HepG2 (cell line): ENCODE measurements around the gene LHB. TPM values are rescaled to one million over a fixed set of nuclear protein-coding genes. Genes with fewer than 3 reads are reported as not detected.

Source experiments
- AGO2 ChIP-seq: fragments of 200-400 bp; formaldehyde crosslinking; optimal IDR thresholded peaks from 2 replicates; pipeline ENCODE3; 2017; ENCODE audit warnings: mild to moderate bottlenecking, low read depth, low read length, moderate library complexity
- ETS1 ChIP-seq: sonication (generic); formaldehyde crosslinking; IDR thresholded peaks from 2 replicates; pipeline ENCODE4 v1.4.0; 2020; ENCODE audit warnings: missing genetic modification reagents
- RELA ChIP-seq: sonication (generic); formaldehyde crosslinking; IDR thresholded peaks from 2 replicates; pipeline ENCODE4 v1.4.0; 2020; ENCODE audit warnings: missing genetic modification reagents
- WIZ ChIP-seq: sonication (generic); formaldehyde crosslinking; IDR thresholded peaks from 2 replicates; pipeline ENCODE4 v1.5.1; 2020; ENCODE audit warnings: mild to moderate bottlenecking, missing genetic modification reagents
- YY1 ChIP-seq: IDR thresholded peaks from 2 replicates; pipeline ENCODE4 v1.6.1; 2011; ENCODE audit warnings: low read length, low read depth, moderate library complexity, mild to moderate bottlenecking; ENCODE audit not compliant: insufficient read depth, insufficient replicate concordance
- ZFY ChIP-seq: sonication (generic); formaldehyde crosslinking; IDR thresholded peaks from 2 replicates; pipeline ENCODE4 v1.4.0; 2020; ENCODE audit warnings: missing genetic modification reagents
- ZNF292 ChIP-seq: sonication (generic); formaldehyde crosslinking; IDR thresholded peaks from 2 replicates; pipeline ENCODE4 v1.8.1; 2022; ENCODE audit warnings: mild to moderate bottlenecking, low read depth, missing genetic modification reagents, borderline replicate concordance
- ZNF354B ChIP-seq: sonication (generic); formaldehyde crosslinking; IDR thresholded peaks from 2 replicates; pipeline ENCODE4 v1.8.0; 2022; ENCODE audit warnings: mild to moderate bottlenecking, missing genetic modification reagents
- ZNF484 ChIP-seq: sonication (generic); formaldehyde crosslinking; IDR thresholded peaks from 2 replicates; pipeline ENCODE4 v1.5.1; 2020; ENCODE audit warnings: mild to moderate bottlenecking, low read depth, missing genetic modification reagents, borderline replicate concordance
- ZNF557 ChIP-seq: sonication (generic); formaldehyde crosslinking; IDR thresholded peaks from 2 replicates; pipeline ENCODE4 v1.4.0; 2020; ENCODE audit warnings: missing genetic modification reagents
- ZNF776 ChIP-seq: sonication (generic); formaldehyde crosslinking; IDR thresholded peaks from 2 replicates; pipeline ENCODE4 v1.4.0; 2020; ENCODE audit warnings: mild to moderate bottlenecking, missing genetic modification reagents
- polyA plus RNA-seq, 8 experiments: library from polyadenylated mRNA; depleted of rRNA in 3 of 8; stranded (reverse) in 7 of 8; unstranded in 1 of 8; fragments of >200 nt; fragmentation: Illumina TruSeq in 4 of 8; extraction: Trizol in 4 of 8; gene quantifications; 2 replicates each; pipeline versions ENCODE4 v1.2.1 to v1.2.3, GENCODE V29; 2011 to 2016; ENCODE audit warnings: low read depth in 4 of 8, missing spikeins in 1 of 8, mixed read lengths in 1 of 8; ENCODE audit not compliant: insufficient read depth in 1 of 8
- total RNA-seq, 5 experiments: library from RNA; depleted of rRNA; stranded (reverse); fragments of >200 nt; fragmentation: Illumina TruSeq; extraction: Trizol; gene quantifications; 2 replicates each; pipeline ENCODE4 v1.2.3, GENCODE V29; 2016; ENCODE audit warnings: low read depth in 1 of 5
- TF ChIP-seq, protein P1 (sequence below): sonication (generic); formaldehyde crosslinking; IDR thresholded peaks from 2 replicates; pipeline ENCODE4 v1.8.0; 2022; ENCODE audit warnings: mild to moderate bottlenecking, missing genetic modification reagents
- TF ChIP-seq, protein P2 (sequence below): sonication (generic); formaldehyde crosslinking; IDR thresholded peaks from 2 replicates; pipeline ENCODE4 v1.4.0; 2020; ENCODE audit warnings: low read depth, missing genetic modification reagents
- TF ChIP-seq, protein P3 (sequence below): sonication (generic); formaldehyde crosslinking; IDR thresholded peaks from 2 replicates; pipeline ENCODE4 v1.9.0; 2021; ENCODE audit warnings: missing genetic modification reagents, mild to moderate bottlenecking, borderline replicate concordance

LHB gene
- total and polyA plus RNA-seq, 2 of the 13 experiments (the other 11 are each of a cell fraction or from before 2014, with no cell fraction given): not detected

- TF ChIP-seq, protein P1, sequence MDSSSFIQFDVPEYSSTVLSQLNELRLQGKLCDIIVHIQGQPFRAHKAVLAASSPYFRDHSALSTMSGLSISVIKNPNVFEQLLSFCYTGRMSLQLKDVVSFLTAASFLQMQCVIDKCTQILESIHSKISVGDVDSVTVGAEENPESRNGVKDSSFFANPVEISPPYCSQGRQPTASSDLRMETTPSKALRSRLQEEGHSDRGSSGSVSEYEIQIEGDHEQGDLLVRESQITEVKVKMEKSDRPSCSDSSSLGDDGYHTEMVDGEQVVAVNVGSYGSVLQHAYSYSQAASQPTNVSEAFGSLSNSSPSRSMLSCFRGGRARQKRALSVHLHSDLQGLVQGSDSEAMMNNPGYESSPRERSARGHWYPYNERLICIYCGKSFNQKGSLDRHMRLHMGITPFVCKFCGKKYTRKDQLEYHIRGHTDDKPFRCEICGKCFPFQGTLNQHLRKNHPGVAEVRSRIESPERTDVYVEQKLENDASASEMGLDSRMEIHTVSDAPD (CRISPR knock-in tag): 0 out of 2 replicates have a peak, but pooled peaks have one; percentile 6
- TF ChIP-seq AGO2: no peak
- TF ChIP-seq ZNF484 (CRISPR knock-in tag): no peak
- no peak for TF ChIP-seq RELA (CRISPR knock-in tag)
- TF ChIP-seq YY1: no peak
- TF ChIP-seq, protein P2, sequence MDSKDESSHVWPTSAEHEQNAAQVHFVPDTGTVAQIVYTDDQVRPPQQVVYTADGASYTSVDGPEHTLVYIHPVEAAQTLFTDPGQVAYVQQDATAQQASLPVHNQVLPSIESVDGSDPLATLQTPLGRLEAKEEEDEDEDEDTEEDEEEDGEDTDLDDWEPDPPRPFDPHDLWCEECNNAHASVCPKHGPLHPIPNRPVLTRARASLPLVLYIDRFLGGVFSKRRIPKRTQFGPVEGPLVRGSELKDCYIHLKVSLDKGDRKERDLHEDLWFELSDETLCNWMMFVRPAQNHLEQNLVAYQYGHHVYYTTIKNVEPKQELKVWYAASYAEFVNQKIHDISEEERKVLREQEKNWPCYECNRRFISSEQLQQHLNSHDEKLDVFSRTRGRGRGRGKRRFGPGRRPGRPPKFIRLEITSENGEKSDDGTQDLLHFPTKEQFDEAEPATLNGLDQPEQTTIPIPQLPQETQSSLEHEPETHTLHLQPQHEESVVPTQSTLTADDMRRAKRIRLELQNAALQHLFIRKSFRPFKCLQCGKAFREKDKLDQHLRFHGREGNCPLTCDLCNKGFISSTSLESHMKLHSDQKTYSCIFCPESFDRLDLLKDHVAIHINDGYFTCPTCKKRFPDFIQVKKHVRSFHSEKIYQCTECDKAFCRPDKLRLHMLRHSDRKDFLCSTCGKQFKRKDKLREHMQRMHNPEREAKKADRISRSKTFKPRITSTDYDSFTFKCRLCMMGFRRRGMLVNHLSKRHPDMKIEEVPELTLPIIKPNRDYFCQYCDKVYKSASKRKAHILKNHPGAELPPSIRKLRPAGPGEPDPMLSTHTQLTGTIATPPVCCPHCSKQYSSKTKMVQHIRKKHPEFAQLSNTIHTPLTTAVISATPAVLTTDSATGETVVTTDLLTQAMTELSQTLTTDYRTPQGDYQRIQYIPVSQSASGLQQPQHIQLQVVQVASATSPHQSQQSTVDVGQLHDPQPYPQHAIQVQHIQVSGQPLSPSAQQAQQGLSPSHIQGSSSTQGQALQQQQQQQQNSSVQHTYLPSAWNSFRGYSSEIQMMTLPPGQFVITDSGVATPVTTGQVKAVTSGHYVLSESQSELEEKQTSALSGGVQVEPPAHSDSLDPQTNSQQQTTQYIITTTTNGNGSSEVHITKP (CRISPR knock-in tag): no peak
- TF ChIP-seq ZFY (CRISPR knock-in tag): 0 out of 2 replicates have a peak, but pooled peaks have one; percentile 24
- no peak for TF ChIP-seq ZNF354B
- no peak for TF ChIP-seq ZNF292 (CRISPR knock-in tag)
- TF ChIP-seq, protein P3, sequence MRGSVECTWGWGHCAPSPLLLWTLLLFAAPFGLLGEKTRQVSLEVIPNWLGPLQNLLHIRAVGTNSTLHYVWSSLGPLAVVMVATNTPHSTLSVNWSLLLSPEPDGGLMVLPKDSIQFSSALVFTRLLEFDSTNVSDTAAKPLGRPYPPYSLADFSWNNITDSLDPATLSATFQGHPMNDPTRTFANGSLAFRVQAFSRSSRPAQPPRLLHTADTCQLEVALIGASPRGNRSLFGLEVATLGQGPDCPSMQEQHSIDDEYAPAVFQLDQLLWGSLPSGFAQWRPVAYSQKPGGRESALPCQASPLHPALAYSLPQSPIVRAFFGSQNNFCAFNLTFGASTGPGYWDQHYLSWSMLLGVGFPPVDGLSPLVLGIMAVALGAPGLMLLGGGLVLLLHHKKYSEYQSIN (CRISPR knock-in tag): no peak
- no peak for TF ChIP-seq ZNF557
- TF ChIP-seq WIZ: no peak
- no peak for TF ChIP-seq ETS1 (CRISPR knock-in tag)
- TF ChIP-seq ZNF776 (CRISPR knock-in tag): no peak
These were observed 24.9 kb downstream of the LHB start (continued) for GRCh38 chr19:48991873-48992580.
